Heart right ventricle (tissue), 16 donors: ENCODE measurements around the gene ARID3B. TPM values are rescaled to one million over a fixed set of nuclear protein-coding genes. Genes with fewer than 3 reads are reported as not detected.

Source experiments
- ATAC-seq, 8 donors: fragments of 200-7000 bp; cut with Tn5 transposase; one replicate each; pipeline ENCODE4 v1.9.1; 2020; ENCODE audit warnings: mild to moderate bottlenecking in 8 of 8, moderate library complexity in 8 of 8, moderate number of reproducible peaks in 1 of 8
- DNase-seq, 2 donors: peaks; one replicate each; pipeline ENCODE4 v3.0.0-alpha.2; 2020
- H3K27ac ChIP-seq, 10 donors: fragments of 200-600 bp; sonication (generic) in 2 of 10; one replicate each; pipeline versions ENCODE4 v1.5.0 to v1.8.0; 2020 to 2022; ENCODE audit warnings: mild to moderate bottlenecking in 3 of 10
- H3K27me3 ChIP-seq, 7 donors: fragments of 200-600 bp; one replicate each; pipeline ENCODE4 v1.8.0; 2021 to 2022; ENCODE audit warnings: mild to moderate bottlenecking in 2 of 7
- H3K36me3 ChIP-seq, 9 donors: fragments of 200-600 bp; sonication (generic) in 1 of 9; one replicate each; pipeline versions ENCODE4 v1.5.0 to v1.8.0; 2020 to 2022; ENCODE audit warnings: mild to moderate bottlenecking in 2 of 9
- H3K4me1 ChIP-seq, 9 donors: fragments of 200-600 bp; sonication (generic) in 1 of 9; one replicate each; pipeline versions ENCODE4 v1.5.0 to v1.8.0; 2020 to 2022; ENCODE audit warnings: mild to moderate bottlenecking in 4 of 9
- H3K4me3 ChIP-seq, 10 donors: fragments of 200-600 bp; sonication (generic) in 2 of 10; one replicate each; pipeline versions ENCODE4 v1.5.0 to v1.8.0; 2020 to 2022; ENCODE audit warnings: mild to moderate bottlenecking in 7 of 10, moderate library complexity in 2 of 10
- H3K9me3 ChIP-seq, 11 donors: fragments of 200-600 bp in 10 of 11; sonication (generic) in 2 of 11; one replicate each; pipeline versions ENCODE4 v1.5.0 to v1.8.0; 2013 to 2022; ENCODE audit warnings: mild to moderate bottlenecking in 2 of 11, control low read depth in 1 of 11, moderate library complexity in 1 of 11
- whole genome bisulfite sequencing, 2 donors: extraction: QIAGEN DNeasy Blood & Tissue Kit; methylation state at CpG; one replicate each; pipeline ENCODE4 v1.1.7; 2013; ENCODE audit warnings: inconsistent platforms in 1 of 2; 5-methylcytosine and 5-hydroxymethylcytosine counted together
- intact Hi-C, 10 donors: fragments of 100-400 bp; cut with DNase I; formaldehyde crosslinking; loops; one replicate each; pipeline versions ENCODE4 v1.11.1 to v1.14.2; 2022
- polyA plus RNA-seq, 2 donors: library from polyadenylated mRNA; stranded (reverse); fragments of 200-250 nt; gene quantifications; one replicate each; pipeline ENCODE4 v1.2.3, GENCODE V29; 2013
- total RNA-seq, 10 donors: library from RNA; stranded (reverse); fragmentation: NEBNext Ultra II Directional in 3 of 10; extraction: Animal tissue kit (Norgen Biotek cat#: 25700) in 3 of 10; gene quantifications; one replicate each; pipeline versions ENCODE4 v1.2.1 to v1.2.4, GENCODE V29; 2021 to 2023
- TF ChIP-seq, protein P1 (sequence below), 9 donors: fragments of 200-600 bp; sonication (generic) in 2 of 9; IDR thresholded peaks; one replicate each; pipeline versions ENCODE4 v1.5.0 to v1.8.0; 2021 to 2022; ENCODE audit warnings: antibody characterized with exemption in 9 of 9, mild to moderate bottlenecking in 5 of 9, moderate library complexity in 1 of 9
- donor health status: Arrhythmogenic right ventricular cardiomyopathy.
- donor health status: ischemic (EF 13 %, LVEDD 7.1; RV severe dilation, severe dysfunction).
- donor health status: healthy with polysubstance abuse.
- donor health status: DM: no; HTN: yes; CAD: no.
- donor health status: DM: no; HTN: no; CAD: no.
- donor health status: ischemic (EF 25% LVEDD 6.9; RV normal size, moderate dysfunction).
- donor health status: ischemic (EF 25% LVEDD 5.7; RV mildly dilated, moderate dysfunction).
- donor health status: healthy.
- donor health status: DM: yes; HTN: yes; CAD: no.
- donor health status: Ischemic cardiomyopathy.
- donor health status: ischemic (EF 35%, LVEDD 5.7; RV mildly dilated, moderate dysfunction).
- donor health status: nonischemic (EF 11% LVEDD 7.7; RV severe dilation, severe dysfunction).
- donor health status: DM: yes; HTN: yes; CAD: no.
- donor health status: PGD.
- donor health status: ischemic (EF 29% LVEDD 5.4; RV normal size, mild dysfunction).
- donor health status: nonischemic (EF 23%, LVEDD 6.1; RV moderate dilation, normal function).

ARID3B gene
- total and polyA plus RNA-seq, 12 donors: 1.2 to 3.7 (median 2.4) TPM

DNA sequence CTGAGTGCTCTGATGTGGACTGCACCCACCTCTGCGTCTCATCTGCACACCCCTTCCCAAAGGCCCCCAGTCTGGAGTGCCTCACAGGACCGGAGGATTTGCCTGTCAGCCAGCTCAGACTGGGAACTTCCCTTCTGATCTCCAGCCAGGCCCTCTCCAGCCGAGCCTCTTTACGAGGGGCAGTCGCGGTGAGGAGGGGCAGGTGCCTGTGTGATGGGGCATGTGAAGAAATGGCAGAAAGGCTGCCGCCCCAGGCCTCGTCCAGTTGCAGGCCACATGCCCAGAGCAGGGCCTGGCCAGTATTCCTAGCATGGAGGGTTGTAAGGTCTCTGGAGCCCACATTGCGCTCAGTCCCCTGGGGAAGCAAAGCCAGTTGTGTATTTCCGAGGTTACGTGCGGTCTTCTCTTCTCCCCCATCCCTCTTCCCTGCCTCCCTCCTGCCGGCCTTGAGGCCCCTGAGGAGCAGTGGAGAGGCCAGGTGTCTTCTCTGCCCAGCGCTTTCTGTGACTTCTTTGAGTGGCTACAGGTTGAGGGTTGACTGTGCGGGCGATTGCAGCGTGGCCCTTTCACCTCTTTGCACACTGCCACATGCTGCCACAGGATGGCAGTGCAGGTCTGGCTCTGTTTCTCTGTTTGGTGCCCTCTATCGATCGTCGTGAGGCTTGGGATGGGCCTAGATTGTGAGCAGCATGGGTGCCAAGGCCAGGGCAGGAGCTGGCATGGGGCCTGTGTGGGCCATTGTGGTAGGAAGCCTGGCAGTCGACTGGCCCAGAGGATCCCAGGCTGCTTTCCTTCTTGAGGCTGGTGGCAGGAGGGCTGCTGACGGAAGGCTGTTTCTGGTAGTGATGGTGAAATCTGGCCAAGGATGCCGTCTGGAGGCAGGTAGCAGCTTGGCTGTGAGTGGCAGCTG, 79.9 kb downstream of the ARID3B start:
- Histone ChIP-seq H3K27me3 (no peaks in the 10 kb centered on the region), H3K4me1 (peaks cover 14 to 57% (median 45%) of the 10 kb centered on the region in 9 donors), H3K9me3 (no peaks in the 10 kb centered on the region), H3K4me3 (no peak overlapping the region), H3K36me3 (peaks cover 12 to 74% (median 59%) of the 10 kb centered on the region in 9 donors), H3K27ac (peak overlapping the region in 1 of 10 donors; percentile 0)
- TF ChIP-seq, protein P1, sequence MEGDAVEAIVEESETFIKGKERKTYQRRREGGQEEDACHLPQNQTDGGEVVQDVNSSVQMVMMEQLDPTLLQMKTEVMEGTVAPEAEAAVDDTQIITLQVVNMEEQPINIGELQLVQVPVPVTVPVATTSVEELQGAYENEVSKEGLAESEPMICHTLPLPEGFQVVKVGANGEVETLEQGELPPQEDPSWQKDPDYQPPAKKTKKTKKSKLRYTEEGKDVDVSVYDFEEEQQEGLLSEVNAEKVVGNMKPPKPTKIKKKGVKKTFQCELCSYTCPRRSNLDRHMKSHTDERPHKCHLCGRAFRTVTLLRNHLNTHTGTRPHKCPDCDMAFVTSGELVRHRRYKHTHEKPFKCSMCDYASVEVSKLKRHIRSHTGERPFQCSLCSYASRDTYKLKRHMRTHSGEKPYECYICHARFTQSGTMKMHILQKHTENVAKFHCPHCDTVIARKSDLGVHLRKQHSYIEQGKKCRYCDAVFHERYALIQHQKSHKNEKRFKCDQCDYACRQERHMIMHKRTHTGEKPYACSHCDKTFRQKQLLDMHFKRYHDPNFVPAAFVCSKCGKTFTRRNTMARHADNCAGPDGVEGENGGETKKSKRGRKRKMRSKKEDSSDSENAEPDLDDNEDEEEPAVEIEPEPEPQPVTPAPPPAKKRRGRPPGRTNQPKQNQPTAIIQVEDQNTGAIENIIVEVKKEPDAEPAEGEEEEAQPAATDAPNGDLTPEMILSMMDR (IDR thresholded peaks at IDR 0.05): peak; percentile 41 to 89 (median 74)
- DNase-seq (peak; percentile 52 to 61), ATAC-seq (peak; percentile 26 to 52 (median 47))
- 53 to 54% methylated on average over 23 of the region's 23 CpGs for WGBS, 2 donors
- intact Hi-C loops: loop anchor here in 1 of 10 donors (5.0 kb wide), 1 partner anchor 249 kb away; no protein-coding TSS in a partner anchor

DNA sequence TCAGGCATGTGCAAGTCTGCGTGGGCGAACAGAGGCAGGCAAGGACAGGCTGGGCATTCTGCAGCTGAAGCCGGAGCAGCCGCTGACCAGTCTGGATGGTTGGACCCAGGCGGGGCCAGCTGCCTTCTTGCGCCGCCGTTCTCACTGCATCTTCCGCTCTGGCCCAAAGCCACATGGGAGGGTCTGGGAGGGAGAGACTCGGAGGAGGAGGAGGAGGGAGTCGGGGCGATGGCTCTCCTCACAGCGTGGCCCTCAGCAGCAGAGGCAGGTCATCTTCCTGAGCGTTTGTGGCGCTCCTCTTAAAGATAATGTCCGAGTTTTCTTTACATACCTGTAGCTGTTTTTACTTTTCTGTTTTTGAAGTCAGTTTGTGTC, 80.5 kb downstream of the ARID3B start:
- intact Hi-C loops: loop anchor here in 1 of 10 donors (5.0 kb wide), 1 partner anchor 249 kb away; no protein-coding TSS in a partner anchor
- H3K9me3 ChIP-seq: no peaks in the 10 kb centered on the region
- no peak overlapping the region for H3K4me3 ChIP-seq
- peaks cover 12 to 80% (median 65%) of the 10 kb centered on the region in 9 donors for H3K36me3 ChIP-seq
- H3K27me3 ChIP-seq: no peaks in the 10 kb centered on the region
- TF ChIP-seq, protein P1 (IDR thresholded peaks at IDR 0.05): no peak
- H3K4me1 ChIP-seq: peaks cover 14 to 55% (median 42%) of the 10 kb centered on the region in 9 donors
- ATAC-seq (peak in 1 of 8 donors; percentile 5), DNase-seq (no peak)
- no peak overlapping the region for H3K27ac ChIP-seq
- WGBS, 2 donors: 78 to 84% methylated on average over 16 of the region's 16 CpGs

DNA sequence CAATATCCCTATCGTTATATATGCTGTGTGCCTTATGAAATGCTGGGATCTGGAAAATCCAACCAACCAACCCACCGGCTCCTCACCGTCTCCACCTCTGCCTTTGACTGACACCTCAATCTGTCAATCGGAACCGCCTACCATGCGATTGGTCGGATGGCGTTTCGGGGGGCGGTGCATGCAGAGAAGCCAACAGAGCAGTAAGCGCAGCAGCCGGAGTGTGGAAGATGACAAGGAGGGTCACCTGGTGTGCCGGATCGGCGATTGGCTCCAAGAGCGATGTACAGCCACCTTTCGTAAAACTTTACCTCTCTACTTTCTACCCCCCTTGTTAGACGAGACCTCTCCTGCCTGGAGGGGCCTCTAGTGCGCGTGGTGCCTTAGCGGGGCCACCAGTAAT, 80.9 kb downstream of the ARID3B start:
- Histone ChIP-seq H3K4me3 (no peak overlapping the region), H3K9me3 (no peaks in the 10 kb centered on the region), H3K4me1 (peaks cover 12 to 55% (median 39%) of the 10 kb centered on the region in 9 donors), H3K27me3 (no peaks in the 10 kb centered on the region), H3K36me3 (peaks cover 12 to 84% (median 69%) of the 10 kb centered on the region in 9 donors), H3K27ac (no peak overlapping the region)
- DNase-seq (no peak), ATAC-seq (no peak)
- intact Hi-C loops: loop anchor here in 1 of 10 donors (5.0 kb wide), 1 partner anchor 250 kb away; no protein-coding TSS in a partner anchor
- WGBS, 2 donors: 88 to 90% methylated on average over 21 of the region's 21 CpGs
- TF ChIP-seq, protein P1 (IDR thresholded peaks at IDR 0.05): no peak

DNA sequence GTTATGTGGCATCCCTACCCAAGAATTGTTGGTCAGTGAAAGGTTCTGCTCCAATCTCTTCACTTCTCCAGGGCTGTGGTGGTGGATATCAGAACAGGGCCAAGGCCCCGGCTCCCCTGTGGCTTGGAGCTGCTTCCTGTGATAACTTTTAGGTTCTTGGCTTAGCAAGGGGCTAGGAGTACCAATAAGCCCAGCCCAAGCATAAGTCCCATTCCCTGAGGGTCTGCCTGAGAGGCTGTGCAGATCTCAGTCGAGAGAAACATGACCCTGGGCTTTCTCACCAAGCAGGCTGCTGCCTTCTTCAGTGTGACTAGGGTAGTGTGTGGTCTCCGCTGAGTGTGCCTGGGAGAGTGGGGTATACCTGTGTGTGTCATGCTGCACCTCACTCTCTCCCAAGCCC, 81.7 kb downstream of the ARID3B start:
- peaks cover 12 to 93% (median 77%) of the 10 kb centered on the region in 9 donors for H3K36me3 ChIP-seq
- no peak overlapping the region for H3K4me3 ChIP-seq
- no peak overlapping the region for H3K27ac ChIP-seq
- intact Hi-C loops: loop anchor here in 1 of 10 donors (5.0 kb wide), 1 partner anchor 250 kb away; no protein-coding TSS in a partner anchor
- H3K9me3 ChIP-seq: no peaks in the 10 kb centered on the region
- peaks cover 6 to 55% (median 35%) of the 10 kb centered on the region in 9 donors for H3K4me1 ChIP-seq
- ATAC-seq (no peak), DNase-seq (no peak)
- TF ChIP-seq, protein P1 (IDR thresholded peaks at IDR 0.05): no peak
- WGBS, 2 donors: 87 to 94% methylated on average over 3 of the region's 3 CpGs
- no peaks in the 10 kb centered on the region for H3K27me3 ChIP-seq
